Limb (tissue), 2 donors: Measurements from ENCODE around the gene SSC4D.
"Not testable (repeated sequence)": the region's sequence is repeated elsewhere in the genome, so short reads cannot be mapped to it uniquely, and the experiment has no call there.

ENCODE experiments used
- DNase-seq, 2 donors: peaks; one replicate each; pipeline ENCODE4 v3.0.0-alpha.2; 2016; ENCODE audit errors: extremely low spot score in 2 of 2

Gene SSC4D

DNA sequence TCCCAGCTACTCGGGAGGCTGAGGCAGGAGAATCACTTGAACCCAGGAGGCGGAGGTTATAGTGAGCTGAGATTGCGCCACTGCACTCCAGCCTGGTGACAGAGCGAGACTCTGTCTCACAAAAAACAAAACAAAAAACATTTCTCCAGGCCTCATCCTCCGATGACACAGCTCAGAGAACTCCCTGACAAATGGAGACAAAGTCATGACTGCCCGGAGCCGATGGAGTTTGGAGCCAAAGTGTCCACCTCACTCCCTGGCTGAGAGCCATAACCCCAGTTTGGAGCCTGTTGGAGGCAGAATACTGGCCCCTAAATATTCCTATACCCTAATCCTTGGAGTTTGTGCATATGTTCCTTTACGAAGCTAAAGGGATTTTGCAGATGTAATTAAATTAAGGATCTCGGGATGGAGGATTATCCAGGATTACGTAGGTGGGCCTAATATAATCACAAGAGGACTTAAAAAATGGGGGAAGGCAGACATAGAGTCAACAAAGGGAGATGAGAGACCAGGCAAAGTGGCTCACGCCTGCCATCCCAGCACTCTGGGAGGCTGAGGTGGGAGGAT is 22.7 kb downstream of the SSC4D start:
- no peak for DNase-seq

DNA sequence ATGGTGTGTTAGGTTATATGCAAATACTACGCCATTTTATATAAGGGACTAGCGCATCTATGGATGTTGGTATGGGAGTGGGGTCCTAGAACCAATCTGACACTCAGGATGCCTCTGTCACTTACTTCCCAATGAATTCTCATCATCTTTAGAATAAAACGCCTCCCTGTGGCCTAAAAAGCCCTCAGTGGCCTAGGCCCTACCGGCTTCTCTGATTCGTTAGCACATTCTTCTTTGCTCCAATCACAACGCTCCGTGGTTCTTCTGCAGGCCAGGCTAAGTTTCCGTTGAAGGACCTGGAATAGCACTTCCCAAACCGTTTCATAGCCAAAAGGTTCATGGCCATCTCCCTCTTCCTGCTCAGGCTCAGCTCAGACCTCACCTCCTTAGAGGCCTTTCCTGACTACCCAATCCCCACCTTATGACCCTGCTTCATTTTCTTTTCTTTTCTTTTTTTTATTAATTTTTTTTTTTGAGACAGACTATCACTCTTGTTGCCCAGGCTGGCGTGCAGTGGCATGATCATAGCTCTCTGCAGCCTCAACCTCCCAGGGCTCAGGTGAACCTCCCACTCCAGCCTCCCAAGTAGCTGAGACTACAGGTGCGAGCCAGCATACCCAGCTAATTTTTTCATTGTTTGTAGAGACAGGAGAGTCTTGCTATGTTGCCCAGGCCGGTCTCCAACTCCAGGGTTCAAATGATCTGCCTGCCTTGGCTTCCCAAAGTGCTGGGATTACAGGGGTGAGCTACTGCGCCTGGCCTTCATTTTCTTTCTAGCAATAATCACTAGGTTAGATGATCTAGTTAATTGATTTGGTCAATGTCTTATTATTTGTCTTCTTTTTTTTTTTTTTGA is 26.2 kb downstream of the SSC4D start:
- no peak for DNase-seq

DNA sequence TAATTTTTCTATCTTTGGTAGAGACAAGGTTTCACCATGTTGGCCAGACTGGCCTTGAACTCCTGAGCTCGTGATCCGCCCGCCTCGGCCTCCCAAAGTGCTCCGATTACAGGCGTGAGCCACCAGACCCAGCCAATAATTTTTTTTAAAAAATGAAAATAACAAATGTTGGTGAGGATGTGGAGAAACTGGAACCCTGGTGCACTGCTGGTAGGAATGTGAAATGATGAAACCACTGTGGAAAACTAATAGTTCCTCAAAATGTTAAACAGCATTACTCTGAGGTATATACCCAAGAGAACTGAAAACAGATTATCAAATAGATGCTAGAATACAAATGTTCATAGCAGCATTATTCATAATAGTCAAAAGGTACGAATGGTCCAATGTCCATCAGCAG is 27.7 kb downstream of the SSC4D start:
- DNase-seq = no peak

DNA sequence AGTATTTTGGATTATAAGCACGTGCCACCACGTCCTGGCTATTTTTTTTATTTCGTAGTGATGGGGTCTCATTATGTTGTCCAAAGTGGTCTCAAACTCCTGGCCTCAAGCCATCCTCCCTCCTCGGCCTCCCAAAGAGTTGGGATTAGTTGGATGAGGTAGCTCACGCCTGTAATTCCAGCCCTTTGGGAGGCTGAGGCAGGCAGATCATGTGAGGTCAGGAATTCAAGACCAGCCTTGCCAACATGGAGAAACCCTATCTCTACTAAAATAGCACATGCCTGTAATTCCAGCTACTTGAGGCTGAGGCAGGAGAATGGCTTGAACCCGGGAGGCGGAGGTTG is 28.9 kb downstream of the SSC4D start:
- no peak for DNase-seq

DNA sequence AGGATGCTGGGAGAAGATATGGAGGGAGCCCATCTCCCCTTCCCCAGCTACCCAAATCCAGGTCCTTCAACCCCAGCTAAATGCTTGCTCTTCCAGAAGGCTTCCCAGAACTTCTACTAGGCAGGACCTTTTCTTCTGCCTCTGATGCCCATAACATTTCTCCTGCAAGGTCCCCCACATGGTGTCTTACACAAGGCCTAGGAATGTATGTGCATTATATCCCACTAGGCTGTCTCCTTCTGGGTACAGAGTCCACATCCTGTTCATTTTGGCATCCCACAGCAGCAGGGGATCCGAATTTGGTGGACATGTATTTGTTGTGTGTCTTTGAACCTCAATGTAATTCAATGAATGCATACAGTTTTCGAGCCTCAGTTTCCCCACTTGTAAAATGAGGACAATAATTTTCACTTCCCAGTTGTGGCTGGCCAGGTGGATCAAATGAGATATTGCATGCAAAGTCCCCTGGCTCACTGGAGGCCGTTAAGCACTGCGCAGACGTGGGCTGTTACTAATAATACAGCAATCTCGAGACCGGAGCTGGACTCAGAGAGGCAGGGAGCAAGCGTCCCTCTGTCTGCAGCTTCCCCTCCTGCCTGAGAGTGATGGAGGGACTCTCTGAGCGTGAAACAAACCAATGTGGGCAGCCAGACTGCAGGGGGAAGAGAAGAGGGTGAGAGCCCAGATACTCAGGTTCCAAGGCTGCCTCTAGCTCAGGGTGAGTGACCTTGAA is 32.1 kb downstream of the SSC4D start:
- DNase-seq = no peak

DNA sequence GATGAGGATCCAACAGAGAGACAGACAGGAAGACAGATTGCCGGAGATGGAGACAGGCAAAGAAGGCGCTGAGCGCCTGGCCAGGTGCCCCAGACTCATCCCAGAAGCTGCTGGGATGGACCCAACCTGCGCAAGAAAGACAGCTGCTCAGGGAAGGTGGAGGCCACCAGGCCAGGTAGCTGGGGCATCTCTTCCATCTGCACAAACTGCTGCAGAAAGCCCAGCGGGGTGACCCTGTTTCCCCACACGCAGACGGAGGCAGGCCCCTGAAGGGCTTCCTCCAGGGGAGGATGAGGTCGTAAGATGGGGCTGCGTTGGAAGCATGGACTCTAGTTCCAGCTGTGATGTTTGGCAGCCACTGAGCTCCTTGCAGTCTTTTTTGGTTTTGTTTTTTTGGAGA is 34.2 kb downstream of the SSC4D start:
- no peak for DNase-seq

DNA sequence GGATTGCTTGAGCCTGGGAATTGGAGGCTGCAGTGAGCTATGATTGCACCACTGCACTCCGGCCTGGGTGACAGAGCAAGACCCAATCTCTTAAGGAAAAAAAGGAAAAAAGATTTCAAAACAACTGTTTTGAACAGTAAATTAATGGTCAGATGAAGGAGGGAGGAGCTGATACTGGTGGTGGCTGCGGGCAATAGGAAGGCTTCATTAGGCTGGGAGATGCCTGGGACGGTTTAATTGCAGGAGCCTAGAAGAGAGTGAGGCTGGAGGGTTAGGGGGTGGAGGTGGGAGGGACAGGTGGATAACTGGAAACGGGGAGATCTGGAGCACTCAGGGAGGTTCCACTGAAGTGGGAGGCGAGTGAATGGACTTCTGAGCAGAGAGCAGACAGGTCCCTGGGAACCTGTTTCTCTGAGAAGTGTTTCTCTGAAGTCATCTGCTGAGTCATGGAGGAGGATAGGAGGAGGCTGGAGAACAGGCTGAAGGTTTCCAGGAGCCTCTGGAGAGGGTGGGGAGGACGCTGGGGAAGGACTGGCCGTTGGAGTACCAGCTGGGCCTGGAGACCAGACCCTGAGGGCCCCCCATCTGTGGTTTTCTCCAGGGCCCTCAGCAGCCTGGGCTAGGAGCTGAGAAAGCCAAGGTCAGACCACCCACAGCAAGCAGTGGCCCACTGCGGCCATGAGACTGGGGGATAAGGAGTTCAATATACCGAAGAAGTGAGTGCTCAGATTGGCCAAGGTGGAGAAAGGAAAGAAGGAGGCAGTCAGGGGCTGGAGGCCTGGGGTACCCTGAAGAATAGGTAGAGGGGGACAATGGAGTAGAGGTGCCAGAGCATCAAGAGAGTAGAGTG is 36.3 kb downstream of the SSC4D start:
- no peak for DNase-seq

DNA sequence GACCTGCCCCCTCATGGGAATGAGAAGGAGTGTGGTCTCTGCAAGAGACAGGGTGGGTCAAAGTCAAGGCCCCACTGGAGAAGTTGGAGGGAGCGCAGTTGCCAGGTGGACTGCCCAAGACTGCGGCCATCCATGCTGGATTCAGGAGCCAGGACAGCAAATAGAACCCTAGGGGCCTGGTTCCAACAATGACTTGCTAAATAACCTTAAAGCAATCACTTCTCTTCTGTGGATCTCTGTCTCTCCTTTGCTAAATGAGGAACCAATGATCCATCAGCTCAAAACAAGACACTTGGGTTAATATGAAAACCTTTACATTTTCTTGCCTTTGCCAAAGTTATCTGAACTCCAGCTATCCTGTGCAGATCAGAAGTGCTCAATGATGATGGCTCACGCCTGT is 38.1 kb downstream of the SSC4D start:
- no peak for DNase-seq

DNA sequence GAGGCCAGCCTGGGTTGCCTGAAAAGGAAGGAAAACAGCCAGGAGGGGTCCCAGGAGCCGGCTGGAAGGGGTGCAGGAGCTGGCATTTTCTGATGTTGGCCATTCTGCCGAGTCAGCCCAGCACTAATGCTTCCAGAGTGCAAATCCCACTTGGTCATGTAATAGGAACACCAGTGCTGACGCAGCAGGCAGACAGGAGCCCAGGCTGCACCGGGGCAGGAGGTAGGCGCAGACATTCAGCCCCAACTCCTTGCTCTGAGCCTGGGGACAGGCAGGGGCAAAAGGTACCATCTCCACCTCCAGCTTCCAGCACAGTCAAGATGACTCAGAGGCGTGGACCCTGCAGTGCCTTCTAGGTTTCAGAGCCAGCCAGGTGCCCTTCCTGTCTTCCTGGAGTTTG is 40.5 kb downstream of the SSC4D start:
- no peak for DNase-seq

DNA sequence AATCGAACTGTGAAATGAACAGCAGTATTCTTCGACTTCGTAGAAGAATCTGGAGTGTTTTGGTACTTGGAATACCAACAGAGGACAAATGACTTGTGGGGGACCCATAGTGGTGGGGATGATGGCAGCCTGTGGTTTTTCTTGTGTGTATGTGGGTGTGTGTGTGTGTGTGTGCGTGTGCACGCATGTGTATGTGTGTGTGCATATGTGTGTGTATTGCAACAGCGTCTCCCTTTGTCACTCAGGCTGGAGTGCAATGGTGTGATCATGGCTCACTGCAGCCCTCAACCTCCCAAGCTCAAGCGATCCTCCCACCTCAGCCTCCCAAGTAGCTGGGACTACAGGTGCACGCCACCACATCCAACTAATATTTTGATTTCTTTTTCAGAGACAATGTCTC is 41.3 kb downstream of the SSC4D start:
- no peak for DNase-seq

DNA sequence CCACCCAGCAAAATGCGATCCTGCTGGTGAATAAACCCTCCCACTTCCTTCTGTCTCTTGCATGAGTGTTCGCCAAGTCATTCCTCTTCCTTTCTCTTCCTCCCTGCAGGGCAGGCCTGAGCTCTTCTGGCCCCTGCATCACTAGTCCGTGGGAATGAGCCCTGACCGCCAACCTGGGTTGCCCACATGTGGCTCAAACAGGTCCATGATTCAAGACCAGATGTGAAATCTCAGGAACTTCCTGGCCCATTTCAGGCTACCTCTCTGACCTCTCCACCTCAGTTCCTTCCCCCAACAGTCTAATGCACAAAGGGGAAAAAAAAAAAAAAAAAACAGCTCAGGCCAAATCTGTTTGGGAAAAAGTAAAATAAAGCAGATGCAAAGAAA is 45.3 kb downstream of the SSC4D start:
- no peak for DNase-seq

DNA sequence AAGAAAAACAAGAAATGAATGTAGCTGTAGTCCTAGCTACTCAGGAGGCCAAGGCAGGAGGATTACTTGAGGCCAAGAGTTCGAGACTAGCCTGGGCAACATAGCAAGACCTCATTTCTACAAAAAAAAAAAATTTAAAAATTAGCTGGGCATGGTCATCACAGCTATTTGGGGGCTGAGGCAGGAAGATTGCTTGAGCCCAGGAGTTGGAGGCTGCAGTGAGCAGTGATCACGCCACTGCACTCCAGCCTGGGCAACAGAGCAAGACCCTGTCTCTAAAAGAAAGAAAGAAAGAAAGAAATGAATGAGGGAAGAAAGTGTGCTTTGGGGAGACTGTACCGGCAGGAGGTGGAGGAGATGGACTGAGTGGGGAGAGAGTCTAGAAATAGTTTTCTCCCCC is 45.7 kb downstream of the SSC4D start:
- not testable (repeated sequence) for DNase-seq

DNA sequence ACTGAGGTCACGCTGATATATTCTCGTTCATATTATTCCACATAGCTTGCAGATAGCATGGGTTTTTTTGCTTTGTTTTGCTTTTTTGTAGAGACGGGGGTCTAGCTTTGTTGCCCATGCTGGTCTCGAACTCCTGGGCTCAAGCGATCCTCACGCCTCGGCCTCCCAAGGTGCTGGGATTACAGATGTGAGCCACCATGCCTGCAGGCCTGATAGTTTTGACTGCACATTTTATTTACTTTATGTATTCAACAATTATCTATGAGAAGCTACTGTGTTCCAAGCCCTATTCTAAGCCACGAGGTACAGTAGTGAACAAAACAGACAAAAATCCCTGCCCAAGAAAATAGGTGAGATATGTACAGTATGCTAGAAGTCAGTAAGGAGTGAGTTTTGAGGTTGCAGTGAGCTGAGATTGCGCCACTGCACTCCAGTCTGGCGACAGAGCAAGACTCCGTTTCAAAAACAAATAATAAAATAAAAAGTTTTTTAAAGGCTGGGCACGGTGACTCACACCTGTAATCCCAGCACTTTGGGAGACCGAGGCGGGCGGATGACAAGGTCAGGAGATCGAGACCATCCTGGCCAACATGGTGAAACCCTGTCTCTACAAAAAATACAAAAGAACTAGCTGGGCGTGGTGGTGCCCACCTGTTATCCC is 49.4 kb downstream of the SSC4D start:
- no peak for DNase-seq

DNA sequence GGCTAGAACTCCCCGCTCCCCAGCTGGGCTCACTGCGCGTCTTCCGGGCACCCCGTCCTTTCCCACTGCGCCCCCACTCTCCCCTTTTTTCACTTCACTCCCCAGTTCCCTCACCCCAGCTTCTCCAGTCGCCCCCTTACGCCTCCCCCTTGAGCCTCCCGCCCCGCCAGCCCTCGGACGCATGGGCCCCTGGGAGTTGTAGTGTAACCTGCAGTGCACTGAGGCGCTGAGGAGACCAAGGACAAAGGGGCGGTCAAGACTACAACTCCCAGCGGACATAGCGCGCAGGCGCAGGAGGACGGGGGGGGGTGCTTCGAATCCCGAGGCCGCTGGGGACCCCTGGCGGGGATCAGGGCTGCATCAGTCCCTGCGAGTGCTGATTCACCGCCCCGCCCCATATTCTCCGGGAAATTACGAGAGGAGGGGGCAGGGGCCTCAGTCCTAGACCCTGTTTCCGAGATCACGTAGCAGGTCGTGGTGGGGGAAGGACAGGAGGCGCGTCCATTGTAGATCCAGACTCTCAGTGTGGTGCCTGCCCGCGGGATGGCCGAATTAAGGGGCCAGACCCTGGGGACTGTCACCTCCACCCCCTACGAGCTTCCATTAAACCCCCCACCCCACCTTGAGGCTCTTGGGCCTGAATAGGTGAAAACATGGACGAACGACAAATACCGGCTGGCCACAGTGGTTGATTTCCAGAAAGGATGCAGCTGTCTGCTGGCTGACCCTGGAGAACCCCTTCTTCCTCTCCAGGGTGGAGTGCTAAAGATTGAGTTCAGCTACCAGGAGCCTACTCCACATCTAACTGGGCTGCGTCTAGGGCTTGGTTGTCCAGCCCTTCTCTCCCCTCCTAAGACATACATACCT is 50.2 kb downstream of the SSC4D start:
- peak; percentile 98 to 100 for DNase-seq

DNA sequence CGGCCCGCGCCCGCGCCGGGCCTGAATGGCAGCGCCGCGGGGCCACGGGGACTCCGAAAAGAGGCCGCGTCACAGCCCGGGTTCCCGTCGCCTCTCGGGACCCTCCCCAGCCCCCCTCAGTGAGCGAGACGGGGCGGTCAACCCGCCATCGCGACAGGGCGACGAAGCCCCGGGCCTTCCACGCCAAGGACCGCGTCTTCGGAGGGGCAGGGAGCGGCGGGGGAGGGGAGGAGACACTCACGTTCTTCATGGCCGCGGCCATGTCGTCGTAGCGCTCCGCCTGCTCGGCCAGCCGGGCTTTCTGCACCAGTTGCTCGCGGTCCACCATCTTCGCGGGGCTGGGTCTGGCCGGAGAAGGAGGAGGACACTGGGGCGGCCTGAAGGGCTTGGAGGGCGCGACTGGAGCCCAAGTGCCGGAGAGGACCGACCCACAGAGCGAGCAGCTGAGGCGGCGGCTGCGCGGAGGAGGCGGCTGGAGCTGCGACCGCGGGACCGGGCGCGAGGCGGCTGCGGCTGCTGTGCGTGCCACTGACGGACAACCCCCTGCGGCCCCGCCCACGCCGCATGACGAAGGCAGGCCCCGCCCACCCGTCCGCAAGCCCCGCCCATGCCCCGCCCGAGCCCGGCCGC is 50.9 kb downstream of the SSC4D start, which contains the start of gene YWHAG:
YWHAG (minus strand) TSS at position 511 of the 630 bp plus-strand sequence; CDS start at position 328, 183 bp downstream.
- DNase-seq = peak; percentile 91 to 99

DNA sequence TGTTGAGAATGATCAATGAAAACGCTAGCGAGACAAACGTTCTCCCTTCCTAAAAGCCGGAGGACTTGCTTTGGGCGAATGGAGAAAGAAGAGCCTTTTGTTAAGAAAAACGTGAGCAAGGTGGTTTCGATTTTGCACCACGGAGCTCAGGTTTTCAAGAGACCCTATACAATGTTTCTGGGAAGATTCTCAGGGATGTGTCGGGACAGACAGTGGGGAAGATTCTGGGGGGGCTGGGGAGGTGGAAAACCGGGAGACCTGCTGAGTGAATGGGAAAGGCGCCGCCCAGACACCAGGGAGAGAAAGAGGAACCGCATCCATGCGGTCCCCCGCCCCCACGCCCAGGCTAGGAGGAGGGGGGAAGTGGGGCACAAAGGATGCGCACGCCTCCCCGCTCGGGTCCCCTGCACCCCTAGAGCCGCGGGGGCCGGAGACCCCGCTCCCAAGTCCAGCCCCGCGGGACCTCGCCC is 51.5 kb downstream of the SSC4D start:
- DNase-seq = peak; percentile 20 to 86

DNA sequence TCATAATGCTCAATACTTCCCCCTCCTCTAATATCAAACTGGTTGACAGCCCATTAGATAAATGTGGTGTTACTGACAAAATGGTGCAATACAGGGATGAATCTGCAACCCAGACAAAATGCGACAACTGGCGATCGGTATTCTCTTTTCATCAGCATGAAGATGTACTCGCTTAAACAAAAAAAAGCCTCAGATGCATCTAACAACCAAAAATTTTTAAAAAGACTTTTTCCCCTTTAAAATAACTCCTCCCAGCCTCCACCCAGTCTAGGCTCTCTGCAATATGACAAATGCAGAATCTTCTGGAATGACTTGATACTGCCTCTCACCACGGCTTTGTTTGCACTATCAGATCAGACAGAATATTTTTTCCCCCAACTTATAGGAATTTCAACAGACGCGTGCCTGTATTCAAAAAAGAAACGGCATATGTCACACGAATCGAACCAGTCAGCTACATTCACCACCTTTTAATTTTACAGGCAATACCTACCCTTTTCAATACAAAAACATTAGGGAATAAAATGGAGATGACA is 52.0 kb downstream of the SSC4D start:
- DNase-seq = no peak

DNA sequence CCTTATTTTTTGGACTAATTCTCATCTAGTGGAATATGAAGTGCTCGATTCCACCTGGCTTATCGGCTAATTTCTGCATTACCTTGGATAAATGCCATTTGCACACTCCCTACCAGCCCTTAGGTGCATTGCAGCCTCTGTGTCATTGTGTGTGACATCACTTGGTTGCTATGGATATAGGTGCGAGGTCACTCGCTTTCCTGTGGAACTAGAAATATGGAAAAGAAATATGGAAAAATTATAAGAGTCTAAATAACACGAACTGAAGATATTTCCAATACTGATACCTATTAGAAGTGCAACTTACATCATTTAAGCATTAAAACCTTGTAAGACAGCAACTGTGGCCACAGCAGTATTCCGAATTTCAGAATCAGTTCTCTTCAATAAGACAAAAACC is 52.7 kb downstream of the SSC4D start:
- DNase-seq = no peak

DNA sequence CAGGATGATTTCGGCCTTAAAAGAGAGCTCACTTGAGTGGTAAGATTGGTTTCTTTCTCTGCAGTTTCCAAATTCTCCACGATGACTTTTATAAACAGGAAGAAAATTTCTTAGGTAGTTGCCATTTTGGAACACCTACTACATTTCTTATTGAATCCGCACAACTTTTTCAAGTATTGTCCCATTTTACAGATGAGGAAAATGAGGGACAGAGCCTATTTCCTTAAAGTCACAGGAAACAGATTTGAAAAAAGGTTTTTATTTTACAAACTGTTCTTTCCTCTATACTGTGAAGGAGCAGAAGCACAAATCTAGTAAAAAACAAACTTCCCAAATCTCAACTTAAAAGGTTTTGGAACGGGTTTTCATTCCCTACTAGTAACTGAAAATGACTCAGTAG is 53.4 kb downstream of the SSC4D start:
- no peak for DNase-seq
